Stomach (tissue), 4 donors: ENCODE data around the gene FNDC3B.

Experiments
- CTCF ChIP-seq, 7 experiments: fragments of 450-650 bp in 4 of 7; fragments of 200-600 bp in 3 of 7; sonication (generic) in 3 of 7; IDR thresholded peaks; one replicate each; pipeline ENCODE4 v1.5.1; 2016 to 2019; ENCODE audit warnings: antibody characterized with exemption in 7 of 7, control low read depth in 2 of 7, mild to moderate bottlenecking in 1 of 7
- POLR2A ChIP-seq, 4 donors: fragments of 450-650 bp; IDR thresholded peaks; one replicate each; pipeline ENCODE4 v1.6.1; 2016; ENCODE audit warnings: antibody characterized with exemption in 4 of 4, control low read depth in 2 of 4, mild to moderate bottlenecking in 1 of 4, moderate library complexity in 1 of 4
- POLR2AphosphoS5 ChIP-seq, 3 donors: sonication (generic); formaldehyde crosslinking; IDR thresholded peaks; one replicate each; pipeline ENCODE4 v1.6.1; 2016; ENCODE audit warnings: antibody characterized with exemption in 3 of 3

GRCh38 chr3:172236771-172237742 is 197.7 kb downstream of the FNDC3B start:
- no peak for TF ChIP-seq CTCF (IDR thresholded peaks at IDR 0.05)
- TF ChIP-seq POLR2AphosphoS5 (IDR thresholded peaks at IDR 0.05), result no peak
- no peak for TF ChIP-seq POLR2A (IDR thresholded peaks at IDR 0.05)
